GM23248 (cell line): ENCODE results near the gene RDX. TPM values are rescaled to one million over a fixed set of nuclear protein-coding genes. Genes with fewer than 3 reads are reported as not detected.

ENCODE experiments used
- DNase-seq: peaks from one replicate; pipeline ENCODE4 v3.0.0-alpha.2; 2015
- H2AFZ ChIP-seq: fragments of 200-600 bp; sonication (generic); 2 replicates; pipeline ENCODE4 v1.6.1; 2016; ENCODE audit warnings: antibody characterized with exemption
- H3F3A ChIP-seq: fragments of 200-600 bp; sonication (generic); 2 replicates; pipeline ENCODE4 v1.6.1; 2016; ENCODE audit warnings: mild to moderate bottlenecking, antibody characterized with exemption, mixed run types; ENCODE audit not compliant: insufficient read depth
- H3K27ac ChIP-seq: fragments of 200-600 bp; sonication (generic); 2 replicates; pipeline ENCODE4 v1.5.1; 2016; ENCODE audit warnings: mild to moderate bottlenecking
- H3K27me3 ChIP-seq: fragments of 200-600 bp; sonication (generic); replicated peaks from 2 replicates; pipeline ENCODE4 v1.6.1; 2016; ENCODE audit warnings: mild to moderate bottlenecking; ENCODE audit not compliant: insufficient read depth
- H3K36me3 ChIP-seq: fragments of 200-600 bp; sonication (generic); 2 replicates; pipeline ENCODE4 v1.6.1; 2016; ENCODE audit warnings: low read depth, mild to moderate bottlenecking
- H3K4me1 ChIP-seq: fragments of 200-600 bp; sonication (generic); 2 replicates; pipeline ENCODE4 v1.6.1; 2016; ENCODE audit warnings: mild to moderate bottlenecking; ENCODE audit not compliant: insufficient read depth
- H3K4me2 ChIP-seq: fragments of 200-600 bp; sonication (generic); one replicate; pipeline ENCODE4 v1.6.1; 2016; ENCODE audit warnings: mild to moderate bottlenecking; ENCODE audit not compliant: unreplicated experiment
- H3K4me3 ChIP-seq: fragments of 200-600 bp; sonication (generic); 2 replicates; pipeline ENCODE4 v1.5.1; 2016; ENCODE audit warnings: mild to moderate bottlenecking
- H3K79me2 ChIP-seq: fragments of 200-600 bp; sonication (generic); 2 replicates; pipeline ENCODE4 v1.6.1; 2016; ENCODE audit warnings: mild to moderate bottlenecking; ENCODE audit not compliant: insufficient read depth
- H3K9ac ChIP-seq: fragments of 200-600 bp; sonication (generic); 2 replicates; pipeline ENCODE4 v1.6.1; 2016; ENCODE audit warnings: mild to moderate bottlenecking
- H3K9me2 ChIP-seq: fragments of 200-600 bp; sonication (generic); 2 replicates; pipeline ENCODE4 v1.6.1; 2016; ENCODE audit warnings: mixed run types, mild to moderate bottlenecking, moderate library complexity; ENCODE audit not compliant: insufficient read depth
- H3K9me3 ChIP-seq: fragments of 200-600 bp; sonication (generic); one replicate; pipeline ENCODE4 v1.6.1; 2017; ENCODE audit warnings: low read depth
- H4K20me1 ChIP-seq: fragments of 200-600 bp; sonication (generic); 2 replicates; pipeline ENCODE4 v1.6.0; 2016; ENCODE audit not compliant: insufficient read depth
- EZH2 ChIP-seq: fragments of 200-600 bp; sonication (generic); IDR thresholded peaks from 2 replicates; pipeline ENCODE4 v1.6.1; 2018; ENCODE audit warnings: antibody characterized with exemption, mild to moderate bottlenecking; ENCODE audit not compliant: insufficient read depth, poor library complexity, severe bottlenecking
- EZH2phosphoT487 ChIP-seq: fragments of 200-600 bp; sonication (generic); IDR thresholded peaks from 2 replicates; pipeline ENCODE4 v1.6.1; 2018; ENCODE audit warnings: antibody characterized with exemption, moderate library complexity, mild to moderate bottlenecking, low read depth; ENCODE audit not compliant: insufficient read depth
- WGBS, 2 experiments: methylation state at CpG; one replicate each; pipeline ENCODE4 v1.1.6; 2015 to 2017; ENCODE audit warnings: low lambda C conversion rate in 2 of 2, low coverage in 1 of 2; ENCODE audit errors: missing lambda C conversion rate in 2 of 2; 5-methylcytosine and 5-hydroxymethylcytosine counted together
- in situ Hi-C: fragments of 300-500 bp; cut with MboI; formaldehyde crosslinking; loops from 2 replicates; pipeline ENCODE4 v1.15.0; 2020
- polyA plus RNA-seq: library from polyadenylated mRNA; unstranded; fragments of >200 nt; fragmentation: Nextera tagmentation; extraction: Ambion mirVana; gene quantifications from 2 replicates; pipeline ENCODE4 v1.2.1, GENCODE V29; 2016
- total RNA-seq: library from RNA; depleted of rRNA; stranded (reverse); fragments of >200 nt; shearing (Covaris generic); gene quantifications from 2 replicates; pipeline ENCODE4 v1.2.3, GENCODE V29; 2014

RDX gene
- total and polyA plus RNA-seq, 2 experiments from 2014 or later = 69.5 to 95.4 TPM

DNA sequence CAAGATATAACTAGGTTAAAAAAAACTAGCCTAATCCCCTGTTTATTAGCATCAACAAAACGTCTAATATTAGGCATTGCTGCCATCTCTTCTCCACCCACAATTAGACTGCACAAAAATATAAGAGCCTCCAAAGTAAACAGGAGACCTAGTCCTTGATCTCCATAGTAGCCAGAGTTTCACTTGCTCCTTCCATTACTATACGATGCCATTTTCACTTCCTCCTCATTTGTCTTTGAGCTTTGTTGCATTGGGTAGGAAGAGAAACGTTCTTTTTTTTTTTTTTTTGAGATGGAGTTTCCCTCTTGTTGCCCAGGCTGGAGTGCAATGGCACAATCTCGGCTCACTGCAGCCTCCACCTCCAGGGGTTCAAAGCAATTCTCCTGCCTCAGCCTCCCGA lies 42.3 kb upstream of the RDX start:
- Histone ChIP-seq H3K27me3 (no peaks in the 10 kb centered on the region), H3F3A (no peaks in the 10 kb centered on the region), H3K9ac (no peak overlapping the region), H3K4me2 (no peak overlapping the region), H4K20me1 (no peaks in the 10 kb centered on the region), H3K9me3 (no peaks in the 10 kb centered on the region), H3K36me3 (no peaks in the 10 kb centered on the region), H3K4me3 (no peak overlapping the region), H3K9me2 (no peaks in the 10 kb centered on the region), H2AFZ (no peak overlapping the region), H3K27ac (no peak overlapping the region), H3K4me1 (no peaks in the 10 kb centered on the region), H3K79me2 (no peaks in the 10 kb centered on the region)
- TF ChIP-seq EZH2phosphoT487 (no peak), EZH2 (no peak)
- in situ Hi-C loops = no loop called here
- 67 to 74% methylated on average over 5 of the region's 5 CpGs for WGBS, 2 experiments
- DNase-seq = no peak

DNA sequence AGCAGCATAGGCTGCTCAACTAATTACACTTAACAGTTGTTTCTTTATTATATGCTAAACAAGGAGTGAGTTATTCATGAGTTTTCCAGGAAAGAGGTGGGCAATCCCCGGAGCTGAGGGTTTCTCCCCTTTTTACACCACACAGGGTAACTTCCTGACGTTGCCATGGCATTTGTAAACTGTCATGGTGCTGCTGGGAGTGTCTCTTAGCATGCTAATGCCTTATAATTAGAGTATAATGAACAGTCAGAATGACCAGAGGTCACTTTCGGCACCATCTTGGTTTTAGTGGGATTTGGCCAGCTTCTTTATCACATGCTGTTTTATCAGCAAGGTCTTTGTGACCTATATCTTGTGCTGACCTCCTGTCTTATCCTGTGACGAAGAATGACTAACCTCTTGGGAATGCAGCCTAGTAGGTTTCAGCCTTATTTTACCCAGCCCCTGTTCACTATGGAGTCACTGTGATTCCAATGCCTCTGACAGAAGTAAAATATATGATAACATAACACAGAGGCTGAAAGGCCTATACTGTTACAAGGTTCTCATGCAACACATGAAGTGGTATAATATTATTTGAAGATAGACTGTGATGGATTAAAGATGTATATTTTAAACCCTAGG lies 41.3 kb upstream of the RDX start:
- in situ Hi-C loops = no loop called here
- Histone ChIP-seq H3K4me3 (no peak overlapping the region), H3K4me1 (no peaks in the 10 kb centered on the region), H3K9ac (no peak overlapping the region), H4K20me1 (no peaks in the 10 kb centered on the region), H2AFZ (no peak overlapping the region), H3K4me2 (no peak overlapping the region), H3K9me3 (no peaks in the 10 kb centered on the region), H3K79me2 (no peaks in the 10 kb centered on the region), H3K27ac (no peak overlapping the region), H3K9me2 (no peaks in the 10 kb centered on the region), H3K27me3 (no peaks in the 10 kb centered on the region), H3F3A (no peaks in the 10 kb centered on the region), H3K36me3 (no peaks in the 10 kb centered on the region)
- TF ChIP-seq EZH2phosphoT487 (no peak), EZH2 (no peak)
- whole genome bisulfite sequencing, 2 experiments = 83% methylated on average over 4 of the region's 4 CpGs
- DNase-seq = no peak

DNA sequence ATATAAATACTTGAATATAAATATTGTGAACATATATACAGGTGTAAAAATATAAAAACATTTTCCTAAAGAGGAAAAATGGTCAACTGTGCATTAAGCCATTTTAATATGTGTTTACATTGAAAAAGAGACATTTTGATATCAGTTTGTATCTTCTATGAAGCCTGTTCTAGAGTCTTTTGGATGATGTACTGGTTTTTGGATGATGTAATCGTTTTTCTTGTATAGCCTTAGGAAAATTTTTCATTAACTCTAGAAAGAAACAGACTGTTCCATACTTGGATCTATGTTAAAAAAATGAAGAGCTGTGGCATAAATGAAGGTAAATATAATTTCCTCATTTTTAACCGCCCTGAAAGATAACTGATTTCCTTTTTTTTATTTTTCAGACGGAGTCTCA lies 39.6 kb upstream of the RDX start:
- H3K4me3 ChIP-seq = no peak overlapping the region
- no peaks in the 10 kb centered on the region for H3F3A ChIP-seq
- no peak overlapping the region for H2AFZ ChIP-seq
- no peaks in the 10 kb centered on the region for H4K20me1 ChIP-seq
- no peak overlapping the region for H3K27ac ChIP-seq
- H3K9ac ChIP-seq = no peak overlapping the region
- H3K9me3 ChIP-seq = no peaks in the 10 kb centered on the region
- no peaks in the 10 kb centered on the region for H3K9me2 ChIP-seq
- TF ChIP-seq EZH2phosphoT487 = no peak
- TF ChIP-seq EZH2 = no peak
- no peak for DNase-seq
- H3K27me3 ChIP-seq = no peaks in the 10 kb centered on the region
- no peaks in the 10 kb centered on the region for H3K79me2 ChIP-seq
- in situ Hi-C loops = no loop called here
- H3K4me1 ChIP-seq = no peaks in the 10 kb centered on the region
- no peaks in the 10 kb centered on the region for H3K36me3 ChIP-seq
- H3K4me2 ChIP-seq = no peak overlapping the region
- 60 to 62% methylated on average over 3 of the region's 3 CpGs for WGBS, 2 experiments

DNA sequence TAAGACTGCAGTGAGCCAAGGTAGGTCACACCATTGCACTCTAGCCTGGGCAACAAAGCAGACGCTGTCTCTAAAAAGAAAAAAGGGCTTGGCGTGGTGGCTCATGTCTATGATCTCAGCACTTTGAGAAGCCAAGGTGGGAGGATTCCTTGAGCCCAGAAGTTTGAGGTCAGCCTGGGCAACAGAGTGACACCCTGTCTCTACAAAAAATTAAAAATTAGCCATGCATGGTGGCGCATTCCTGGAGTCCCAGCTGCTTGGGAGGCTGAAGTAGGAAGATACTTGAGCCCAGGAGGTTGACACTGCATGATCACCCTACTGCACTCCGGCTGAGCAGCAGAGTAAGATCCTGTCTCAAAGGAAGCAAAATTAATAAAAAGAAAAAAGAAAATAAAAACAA lies 38.9 kb upstream of the RDX start:
- H3F3A ChIP-seq = no peaks in the 10 kb centered on the region
- no peak overlapping the region for H3K4me2 ChIP-seq
- TF ChIP-seq EZH2phosphoT487 (no peak), EZH2 (no peak)
- no peaks in the 10 kb centered on the region for H3K27me3 ChIP-seq
- no peaks in the 10 kb centered on the region for H3K9me2 ChIP-seq
- H3K9me3 ChIP-seq = no peaks in the 10 kb centered on the region
- H2AFZ ChIP-seq = no peak overlapping the region
- DNase-seq = no peak
- H3K4me1 ChIP-seq = no peaks in the 10 kb centered on the region
- no peak overlapping the region for H3K9ac ChIP-seq
- H3K4me3 ChIP-seq = no peak overlapping the region
- H3K27ac ChIP-seq = no peak overlapping the region
- 71 to 77% methylated on average over 4 of the region's 4 CpGs for WGBS, 2 experiments
- H4K20me1 ChIP-seq = no peaks in the 10 kb centered on the region
- in situ Hi-C loops = no loop called here
- no peaks in the 10 kb centered on the region for H3K79me2 ChIP-seq
- no peaks in the 10 kb centered on the region for H3K36me3 ChIP-seq

DNA sequence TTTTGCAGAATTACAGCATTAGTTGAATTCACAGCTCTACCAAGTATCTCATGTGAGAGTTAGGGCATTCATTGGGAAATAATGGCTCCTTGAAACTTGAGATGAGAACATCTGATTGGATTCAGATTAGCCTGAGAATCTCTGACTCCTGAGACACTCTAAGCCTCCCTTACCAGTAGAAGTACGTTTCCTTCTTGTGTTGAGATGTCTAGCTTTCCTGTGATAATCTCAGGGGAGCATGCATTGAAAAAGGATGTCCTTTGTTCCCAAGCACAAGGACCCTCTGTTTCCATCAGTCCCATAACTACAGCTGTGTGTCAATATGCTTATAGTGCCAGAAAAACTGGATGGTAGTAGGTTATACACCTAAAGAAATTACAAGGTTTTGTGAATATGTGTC lies 35.2 kb upstream of the RDX start:
- Histone ChIP-seq H3K9me2 (no peaks in the 10 kb centered on the region), H3K9ac (no peak overlapping the region), H3K79me2 (no peaks in the 10 kb centered on the region), H3K27ac (no peak overlapping the region), H3F3A (no peaks in the 10 kb centered on the region), H3K27me3 (no peaks in the 10 kb centered on the region), H3K9me3 (no peaks in the 10 kb centered on the region), H3K4me3 (no peak overlapping the region), H4K20me1 (no peaks in the 10 kb centered on the region), H3K36me3 (no peaks in the 10 kb centered on the region), H3K4me1 (no peaks in the 10 kb centered on the region), H2AFZ (no peak overlapping the region), H3K4me2 (no peak overlapping the region)
- DNase-seq = no peak
- TF ChIP-seq EZH2 (no peak), EZH2phosphoT487 (no peak)
- WGBS, 2 experiments = 0 to 12% methylated on average over 1 of the region's 1 CpG
- in situ Hi-C loops = no loop called here
